ENCODE data around the gene CTSD.

DNA sequence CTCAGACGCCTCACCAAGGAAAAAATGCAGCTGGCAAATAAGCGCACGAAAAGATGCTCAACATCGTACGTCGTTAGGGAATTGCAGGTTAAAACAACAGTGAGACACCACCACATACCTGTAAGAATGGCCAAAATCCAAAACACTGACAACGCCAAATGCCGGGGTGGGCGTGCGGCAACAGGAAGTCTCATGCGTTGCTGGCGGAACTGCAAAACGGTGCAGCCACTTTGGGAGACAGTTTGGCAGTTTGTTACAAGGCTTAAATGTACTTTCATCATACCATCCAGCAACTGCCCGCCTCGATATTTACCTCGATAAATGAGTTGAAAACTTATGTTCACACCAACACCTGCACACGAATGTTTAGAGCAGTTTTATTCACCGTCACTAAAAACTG lies 7.5 kb upstream of the CTSD start:
- no peak for TF ChIP-seq CTCF (IDR thresholded peaks at IDR 0.05)
- no peak for TF ChIP-seq POLR2A (IDR thresholded peaks at IDR 0.05)
- no peak for TF ChIP-seq POLR2AphosphoS5 (IDR thresholded peaks at IDR 0.05)
- no peak for TF ChIP-seq EP300 (IDR thresholded peaks at IDR 0.05)
